SK-N-SH (cell line): ENCODE results near the gene NFIA. TPM values are rescaled to one million over a fixed set of nuclear protein-coding genes. Genes with fewer than 3 reads are reported as not detected.

Source experiments
- CTCF ChIA-PET: fragments of 300-600, 350-600 bp; formaldehyde crosslinking; extraction: SDS; loops from one replicate; lab custom pipeline; 2021; lab: Yijun Ruan, JAX
- POLR2A ChIA-PET: fragments of 350-600 bp; sonication (Branson Sonifier 250); formaldehyde crosslinking; extraction: SDS; loops from one replicate; lab custom pipeline; 2020; ENCODE audit warnings: antibody characterized with exemption, inconsistent platforms; lab: Yijun Ruan, JAX
- DNase-seq: peaks from one replicate; pipeline ENCODE4 v3.0.0; 2012
- H2AFZ ChIP-seq: fragments of 200-600 bp; sonication (generic); 2 replicates; pipeline ENCODE4 v1.8.1; 2016; ENCODE audit warnings: antibody characterized with exemption, mild to moderate bottlenecking, low read depth
- H3F3A ChIP-seq: fragments of 200-600 bp; sonication (generic); replicated peaks from 2 replicates; pipeline ENCODE3; 2016; ENCODE audit warnings: antibody characterized with exemption, mild to moderate bottlenecking; ENCODE audit not compliant: insufficient read depth
- H3K27ac ChIP-seq, 2 experiments: fragments of 200-500 bp in 1 of 2; fragments of 200-600 bp in 1 of 2; sonication (Bioruptor generic) in 1 of 2; sonication (generic), shearing (Covaris generic) in 1 of 2; 2 replicates each; pipeline versions ENCODE4 v1.5.1 to v1.6.1; 2014 to 2016; ENCODE audit warnings: low read depth in 2 of 2, inconsistent platforms in 1 of 2, low read length in 1 of 2, mild to moderate bottlenecking in 1 of 2, mixed read lengths in 1 of 2
- H3K27me3 ChIP-seq: fragments of 200-600 bp; sonication (generic), shearing (Covaris generic); 2 replicates; pipeline ENCODE4 v1.6.1; 2016; ENCODE audit warnings: mixed run types; ENCODE audit not compliant: insufficient read depth
- H3K36me3 ChIP-seq, 2 experiments: fragments of 200-500 bp in 1 of 2; fragments of 200-600 bp in 1 of 2; sonication (Bioruptor generic) in 1 of 2; sonication (generic) in 1 of 2; replicated peaks in 1 of 2; 2 replicates each; pipeline versions ENCODE3 to v1.5.1; 2014 to 2016; ENCODE audit warnings: low read length in 1 of 2, mild to moderate bottlenecking in 1 of 2; ENCODE audit not compliant: insufficient read depth in 2 of 2, control insufficient read depth in 1 of 2
- H3K4me1 ChIP-seq, 2 experiments: fragments of 200-500 bp in 1 of 2; fragments of 200-600 bp in 1 of 2; sonication (Bioruptor generic) in 1 of 2; sonication (generic), shearing (Covaris generic) in 1 of 2; 2 replicates each; pipeline versions ENCODE4 v1.5.1 to v1.6.1; 2014 to 2016; ENCODE audit warnings: low read depth in 1 of 2, low read length in 1 of 2, mixed run types in 1 of 2; ENCODE audit not compliant: insufficient read depth in 2 of 2, control insufficient read depth in 1 of 2
- H3K4me2 ChIP-seq: fragments of 200-600 bp; sonication (generic), shearing (Covaris generic); 2 replicates; pipeline ENCODE4 v1.6.1; 2017; ENCODE audit warnings: mixed run types
- H3K4me3 ChIP-seq, 2 experiments: fragments of 200-500 bp in 1 of 2; fragments of 200-600 bp in 1 of 2; sonication (Bioruptor generic) in 1 of 2; sonication (generic), shearing (Covaris generic) in 1 of 2; 2 replicates each; pipeline versions ENCODE4 v1.5.1 to v1.8.1; 2014 to 2016; ENCODE audit warnings: low read depth in 2 of 2, inconsistent platforms in 1 of 2, low read length in 1 of 2, mild to moderate bottlenecking in 1 of 2, mixed read lengths in 1 of 2, moderate library complexity in 1 of 2
- H3K79me2 ChIP-seq: fragments of 200-600 bp; sonication (generic); 2 replicates; pipeline ENCODE4 v1.8.1; 2017; ENCODE audit warnings: mild to moderate bottlenecking; ENCODE audit not compliant: insufficient read depth
- H3K9ac ChIP-seq: fragments of 200-600 bp; sonication (generic); 2 replicates; pipeline ENCODE4 v1.6.1; 2017; ENCODE audit warnings: mixed run types
- H3K9me2 ChIP-seq: fragments of 200-600 bp; sonication (generic); 2 replicates; pipeline ENCODE4 v1.6.1; 2017; ENCODE audit warnings: mixed run types
- H3K9me3 ChIP-seq: fragments of 200-600 bp; sonication (generic); 2 replicates; pipeline ENCODE4 v1.6.1; 2017; ENCODE audit warnings: mixed run types, mild to moderate bottlenecking, moderate library complexity
- H4K20me1 ChIP-seq: fragments of 200-600 bp; sonication (generic); 2 replicates; pipeline ENCODE4 v1.6.1; 2017; ENCODE audit warnings: mild to moderate bottlenecking, mixed run types; ENCODE audit not compliant: insufficient read depth
- CTCF ChIP-seq: fragments of 200-600 bp; sonication (generic); IDR thresholded peaks from 2 replicates; pipeline ENCODE4 v1.6.1; 2017; ENCODE audit warnings: antibody characterized with exemption, mild to moderate bottlenecking, moderate library complexity
- ELF1 ChIP-seq: IDR thresholded peaks from 2 replicates; pipeline ENCODE4 v1.4.0; 2012
- EP300 ChIP-seq, 2 experiments: IDR thresholded peaks; 2 replicates each; pipeline versions ENCODE4 v1.4.0 to v1.6.1; 2012; ENCODE audit warnings: borderline replicate concordance in 1 of 2, low read depth in 1 of 2, low read length in 1 of 2
- FOSL2 ChIP-seq: IDR thresholded peaks from 2 replicates; pipeline ENCODE4 v1.4.0; 2012; ENCODE audit warnings: low read depth, mild to moderate bottlenecking, moderate library complexity, borderline replicate concordance
- FOXM1 ChIP-seq: IDR thresholded peaks from 2 replicates; pipeline ENCODE4 v1.4.0; 2012; ENCODE audit warnings: low read depth, mild to moderate bottlenecking
- GABPA ChIP-seq: IDR thresholded peaks from 2 replicates; pipeline ENCODE4 v1.4.0; 2012; ENCODE audit warnings: low read depth, mild to moderate bottlenecking
- JUND ChIP-seq: IDR thresholded peaks from 2 replicates; pipeline ENCODE4 v1.4.0; 2012
- MAX ChIP-seq: IDR thresholded peaks from 2 replicates; pipeline ENCODE4 v1.4.0; 2012; ENCODE audit warnings: low read depth
- MEF2A ChIP-seq: IDR thresholded peaks from 2 replicates; pipeline ENCODE4 v1.4.0; 2012; ENCODE audit warnings: low read depth, borderline replicate concordance
- NFIC ChIP-seq: IDR thresholded peaks from 2 replicates; pipeline ENCODE4 v1.4.0; 2012; ENCODE audit warnings: borderline replicate concordance
- NRF1 ChIP-seq: IDR thresholded peaks from 2 replicates; pipeline ENCODE4 v1.6.1; 2012; ENCODE audit warnings: low read depth, mild to moderate bottlenecking, low read length
- PBX3 ChIP-seq: IDR thresholded peaks from 2 replicates; pipeline ENCODE4; 2012
- POLR2AphosphoS5 ChIP-seq: IDR thresholded peaks from 2 replicates; pipeline ENCODE4 v1.6.1; 2012; ENCODE audit warnings: low read depth, low read length
- RAD21 ChIP-seq: IDR thresholded peaks from 2 replicates; pipeline ENCODE4 v1.6.1; 2012; ENCODE audit warnings: mild to moderate bottlenecking, low read length
- RCOR1 ChIP-seq: fragments of 150-350 bp; IDR thresholded peaks from 2 replicates; pipeline ENCODE4 v1.6.1; 2017; ENCODE audit warnings: antibody characterized with exemption, low read length
- RXRA ChIP-seq: IDR thresholded peaks from 2 replicates; pipeline ENCODE4 v1.4.0; 2012; ENCODE audit warnings: low read depth, mild to moderate bottlenecking, borderline replicate concordance
- SIN3A ChIP-seq: IDR thresholded peaks from 2 replicates; pipeline ENCODE4 v1.6.1; 2012; ENCODE audit warnings: low read depth, mild to moderate bottlenecking, low read length, moderate library complexity, borderline replicate concordance
- TAF1 ChIP-seq: IDR thresholded peaks from 2 replicates; pipeline ENCODE4 v1.6.1; 2012; ENCODE audit warnings: low read depth, mild to moderate bottlenecking, low read length, moderate library complexity, borderline replicate concordance
- TCF12 ChIP-seq: IDR thresholded peaks from 2 replicates; pipeline ENCODE4 v1.4.0; 2012
- TEAD4 ChIP-seq: IDR thresholded peaks from 2 replicates; pipeline ENCODE4 v1.4.0; 2012; ENCODE audit warnings: mild to moderate bottlenecking, borderline replicate concordance; ENCODE audit not compliant: insufficient read depth
- USF2 ChIP-seq: fragments of 150-350 bp; IDR thresholded peaks from 2 replicates; pipeline ENCODE4 v1.6.1; 2017; ENCODE audit warnings: antibody characterized with exemption, low read length, low read depth, borderline replicate concordance
- YY1 ChIP-seq: IDR thresholded peaks from 2 replicates; pipeline ENCODE4 v1.4.0; 2012; ENCODE audit warnings: low read depth, mild to moderate bottlenecking
- WGBS: methylation state at CpG from one replicate; pipeline ENCODE4 v1.1.6; 2017; ENCODE audit warnings: low lambda C conversion rate; 5-methylcytosine and 5-hydroxymethylcytosine counted together
- polyA plus RNA-seq, 3 experiments: library from polyadenylated mRNA; depleted of rRNA; stranded (reverse); fragments of >200 nt; gene quantifications; 2 replicates each; pipeline ENCODE4 v1.2.3, GENCODE V29; 2012
- TF ChIP-seq, protein P1 (sequence below): IDR thresholded peaks from 2 replicates; pipeline ENCODE4 v1.6.1; 2012; ENCODE audit warnings: mild to moderate bottlenecking, low read depth, low read length, moderate library complexity
- TF ChIP-seq, protein P2 (sequence below): fragments of 150-350 bp; IDR thresholded peaks from 2 replicates; pipeline ENCODE4 v1.6.1; 2016; ENCODE audit warnings: mild to moderate bottlenecking, low read depth, low read length

Gene NFIA
- polyA plus RNA-seq, 1 of the 3 experiments (the other 2 are of a cell fraction): 3.3 TPM

- Histone ChIP-seq H3K9me2 (no peaks in the 10 kb centered on the region), H3K9ac (no peak overlapping the region), H3K27me3 (no peaks in the 10 kb centered on the region), H3K36me3 (no peaks in the 10 kb centered on the region), H3F3A (peaks cover 5% of the 10 kb centered on the region), H3K4me2 (peak overlapping the region; percentile 43), H2AFZ (peak overlapping the region; percentile 52; the same call in 1 of the 2 replicates), H3K4me1 (peaks cover 0 to 26% of the 10 kb centered on the region in 2 experiments), H4K20me1 (no peaks in the 10 kb centered on the region), H3K79me2 (no peaks in the 10 kb centered on the region), H3K9me3 (no peaks in the 10 kb centered on the region), H3K4me3 (peak overlapping the region; percentile 16 to 31; a peak in 3 of 4 replicates), H3K27ac (peak overlapping the region; percentile 22 to 90; a peak in 3 of 4 replicates)
- WGBS: 32% methylated on average over 12 of the region's 12 CpGs
- ChIA-PET POLR2A (interaction anchor here (0.9 kb wide), 1 partner anchor 145 kb away, joined by 5 read pairs; the partner anchor contains the start of gene NFIA), CTCF (interaction anchor here (1.2 to 2.2 kb wide), 3 partner anchors 11 to 178 kb away, joined by 3 to 5 read pairs (median 4); no protein-coding TSS in a partner anchor)
- DNase-seq: peak; percentile 44
- TF ChIP-seq, protein P1, sequence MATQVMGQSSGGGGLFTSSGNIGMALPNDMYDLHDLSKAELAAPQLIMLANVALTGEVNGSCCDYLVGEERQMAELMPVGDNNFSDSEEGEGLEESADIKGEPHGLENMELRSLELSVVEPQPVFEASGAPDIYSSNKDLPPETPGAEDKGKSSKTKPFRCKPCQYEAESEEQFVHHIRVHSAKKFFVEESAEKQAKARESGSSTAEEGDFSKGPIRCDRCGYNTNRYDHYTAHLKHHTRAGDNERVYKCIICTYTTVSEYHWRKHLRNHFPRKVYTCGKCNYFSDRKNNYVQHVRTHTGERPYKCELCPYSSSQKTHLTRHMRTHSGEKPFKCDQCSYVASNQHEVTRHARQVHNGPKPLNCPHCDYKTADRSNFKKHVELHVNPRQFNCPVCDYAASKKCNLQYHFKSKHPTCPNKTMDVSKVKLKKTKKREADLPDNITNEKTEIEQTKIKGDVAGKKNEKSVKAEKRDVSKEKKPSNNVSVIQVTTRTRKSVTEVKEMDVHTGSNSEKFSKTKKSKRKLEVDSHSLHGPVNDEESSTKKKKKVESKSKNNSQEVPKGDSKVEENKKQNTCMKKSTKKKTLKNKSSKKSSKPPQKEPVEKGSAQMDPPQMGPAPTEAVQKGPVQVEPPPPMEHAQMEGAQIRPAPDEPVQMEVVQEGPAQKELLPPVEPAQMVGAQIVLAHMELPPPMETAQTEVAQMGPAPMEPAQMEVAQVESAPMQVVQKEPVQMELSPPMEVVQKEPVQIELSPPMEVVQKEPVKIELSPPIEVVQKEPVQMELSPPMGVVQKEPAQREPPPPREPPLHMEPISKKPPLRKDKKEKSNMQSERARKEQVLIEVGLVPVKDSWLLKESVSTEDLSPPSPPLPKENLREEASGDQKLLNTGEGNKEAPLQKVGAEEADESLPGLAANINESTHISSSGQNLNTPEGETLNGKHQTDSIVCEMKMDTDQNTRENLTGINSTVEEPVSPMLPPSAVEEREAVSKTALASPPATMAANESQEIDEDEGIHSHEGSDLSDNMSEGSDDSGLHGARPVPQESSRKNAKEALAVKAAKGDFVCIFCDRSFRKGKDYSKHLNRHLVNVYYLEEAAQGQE: peak; percentile 27; the same call in 1 of the 2 replicates
- 0 out of 2 replicates have a peak, but pooled peaks have one; percentile 21 for TF ChIP-seq POLR2AphosphoS5
- TF ChIP-seq GABPA: no peak
- peak; percentile 6; the same call in 1 of the 2 replicates for TF ChIP-seq RCOR1
- TF ChIP-seq NFIC: peak; percentile 87
- no peak; the same call in 1 of the 2 replicates for TF ChIP-seq RXRA
- peak; percentile 72; the same call in 1 of the 2 replicates for TF ChIP-seq PBX3
- no peak for TF ChIP-seq ELF1
- TF ChIP-seq MEF2A: no peak
- TF ChIP-seq JUND: no peak
- no peak for TF ChIP-seq TEAD4
- no peak for TF ChIP-seq CTCF
- TF ChIP-seq TAF1: no peak
- TF ChIP-seq MAX: 0 out of 2 replicates have a peak, but pooled peaks have one; percentile 23
- TF ChIP-seq, protein P2, sequence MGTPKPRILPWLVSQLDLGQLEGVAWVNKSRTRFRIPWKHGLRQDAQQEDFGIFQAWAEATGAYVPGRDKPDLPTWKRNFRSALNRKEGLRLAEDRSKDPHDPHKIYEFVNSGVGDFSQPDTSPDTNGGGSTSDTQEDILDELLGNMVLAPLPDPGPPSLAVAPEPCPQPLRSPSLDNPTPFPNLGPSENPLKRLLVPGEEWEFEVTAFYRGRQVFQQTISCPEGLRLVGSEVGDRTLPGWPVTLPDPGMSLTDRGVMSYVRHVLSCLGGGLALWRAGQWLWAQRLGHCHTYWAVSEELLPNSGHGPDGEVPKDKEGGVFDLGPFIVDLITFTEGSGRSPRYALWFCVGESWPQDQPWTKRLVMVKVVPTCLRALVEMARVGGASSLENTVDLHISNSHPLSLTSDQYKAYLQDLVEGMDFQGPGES: no peak
- TF ChIP-seq USF2: no peak
- TF ChIP-seq SIN3A: peak; percentile 13; the same call in 1 of the 2 replicates
- no peak for TF ChIP-seq FOSL2
- TF ChIP-seq TCF12: peak; percentile 71
- peak in 1 of 2 experiments; percentile 70; a peak in 2 of 4 replicates for TF ChIP-seq EP300 (IDR thresholded peaks at IDR 0.05; ENCODE audit: borderline replicate concordance in 1 of 2, low read depth in 1 of 2, low read length in 1 of 2)
- TF ChIP-seq NRF1: no peak
- peak; percentile 29 for TF ChIP-seq RAD21
- no peak for TF ChIP-seq YY1
- TF ChIP-seq FOXM1: no peak
Measured at GRCh38 chr1:61226791-61227567, 144.6 kb downstream of the NFIA start.
